HCT116 (cell line): Measurements from ENCODE around the gene TBC1D16. TPM values are rescaled to one million over a fixed set of nuclear protein-coding genes. Genes with fewer than 3 reads are reported as not detected.

Experiments
- ATAC-seq: fragments of 200-7000 bp; cut with Tn5 transposase; 2 replicates; pipeline ENCODE4 v1.9.1; 2020; ENCODE audit warnings: mild to moderate bottlenecking, moderate library complexity
- BruUV-seq: library from RNA; stranded (reverse); fragments of 400-500 nt; replicated peaks from 2 replicates; lab custom pipeline; 2021; lab: Mats Ljungman, UMichigan
- CTCF ChIA-PET: fragments of 300-600 bp; sonication (Branson Sonifier 250); formaldehyde crosslinking; loops from one replicate; lab custom pipeline; 2021; ENCODE audit warnings: antibody characterized with exemption; lab: Charles Lee
- POLR2A ChIA-PET: fragments of 300-600, 350-600 bp; sonication (Branson Sonifier 250); formaldehyde crosslinking; loops from one replicate; lab custom pipeline; 2021; ENCODE audit warnings: antibody characterized with exemption; lab: Charles Lee
- RAD21 ChIA-PET, 2 experiments: fragments of 300-600 bp; sonication (Branson Sonifier 250); formaldehyde crosslinking; loops; one replicate each; lab custom pipeline; 2023; ENCODE audit warnings: low total read pairs in 2 of 2; ENCODE audit not compliant: uncharacterized antibody in 2 of 2, unreplicated experiment in 2 of 2, low non-redundant PET in 1 of 2; lab: Charles Lee
- DNase-seq: peaks from one replicate; pipeline ENCODE4 v3.0.0-alpha.2; 2010; ENCODE audit warnings: low read depth, low spot score
- H2AFZ ChIP-seq: fragments of 200-600 bp; shearing (Covaris generic), sonication (generic); 2 replicates; pipeline ENCODE4 v1.6.1; 2017; ENCODE audit warnings: low read depth, mixed run types, mixed read lengths, antibody characterized with exemption, low read length; ENCODE audit not compliant: poor library complexity, severe bottlenecking
- H3K27ac ChIP-seq: 2 replicates; pipeline ENCODE4 v1.5.1; 2012; ENCODE audit warnings: low read depth, low read length
- H3K27me3 ChIP-seq: fragments of 200-600 bp; sonication (generic); 2 replicates; pipeline ENCODE4 v1.6.1; 2016; ENCODE audit warnings: mixed run types, low read length, mixed read lengths; ENCODE audit not compliant: insufficient read depth
- H3K36me3 ChIP-seq, 2 experiments: fragments of 200-500 bp in 1 of 2; fragments of 200-600 bp in 1 of 2; sonication (Bioruptor generic) in 1 of 2; sonication (generic) in 1 of 2; 2 replicates each; pipeline versions ENCODE4 v1.5.1 to v1.6.1; 2014 to 2016; ENCODE audit warnings: low read length in 2 of 2, inconsistent platforms in 1 of 2, mixed read lengths in 1 of 2, mixed run types in 1 of 2; ENCODE audit not compliant: insufficient read depth in 2 of 2, control insufficient read depth in 1 of 2
- H3K4me1 ChIP-seq, 2 experiments: fragments of 200-600 bp in 1 of 2; sonication (generic) in 1 of 2; 2 replicates each; pipeline versions ENCODE4 v1.5.1 to v1.6.1; 2012 to 2017; ENCODE audit warnings: low read length in 2 of 2, inconsistent platforms in 1 of 2, mild to moderate bottlenecking in 1 of 2, mixed read lengths in 1 of 2, mixed run types in 1 of 2, moderate library complexity in 1 of 2; ENCODE audit not compliant: insufficient read depth in 2 of 2, control insufficient read depth in 1 of 2
- H3K4me2 ChIP-seq: fragments of 200-600 bp; sonication (generic); 2 replicates; pipeline ENCODE4 v1.6.1; 2017; ENCODE audit warnings: mixed run types, low read length, mixed read lengths
- H3K4me3 ChIP-seq, 2 experiments: fragments of 200-600 bp in 1 of 2; sonication (generic) in 1 of 2; replicated peaks in 1 of 2; 2 replicates each; pipeline ENCODE4 v1.5.1; 2011 to 2016; ENCODE audit warnings: low read length in 2 of 2, control low read depth in 1 of 2, low read depth in 1 of 2, mild to moderate bottlenecking in 1 of 2, mixed read lengths in 1 of 2, mixed run types in 1 of 2
- H3K79me2 ChIP-seq: fragments of 200-600 bp; sonication (generic); 2 replicates; pipeline ENCODE4 v1.6.1; 2017; ENCODE audit warnings: mild to moderate bottlenecking, mixed run types, low read length, moderate library complexity, mixed read lengths; ENCODE audit not compliant: insufficient read depth
- H3K9ac ChIP-seq: fragments of 200-600 bp; sonication (generic); 2 replicates; pipeline ENCODE4 v1.6.1; 2016; ENCODE audit warnings: low read length, mixed read lengths
- H3K9me2 ChIP-seq: fragments of 200-600 bp; sonication (generic), shearing (Covaris generic); 2 replicates; pipeline ENCODE4 v1.6.1; 2017; ENCODE audit warnings: mixed run types, mild to moderate bottlenecking, moderate library complexity; ENCODE audit not compliant: insufficient read depth
- H3K9me3 ChIP-seq, 2 experiments: fragments of 200-500 bp in 1 of 2; fragments of 200-600 bp in 1 of 2; sonication (Bioruptor generic) in 1 of 2; sonication (generic) in 1 of 2; 2 replicates each; pipeline ENCODE4 v1.6.1; 2014 to 2017; ENCODE audit warnings: low read length in 2 of 2, mixed read lengths in 2 of 2, inconsistent platforms in 1 of 2, low read depth in 1 of 2, mild to moderate bottlenecking in 1 of 2, mixed run types in 1 of 2, moderate library complexity in 1 of 2; ENCODE audit not compliant: control insufficient read depth in 1 of 2, insufficient read depth in 1 of 2
- H4K20me1 ChIP-seq: fragments of 200-600 bp; sonication (generic), shearing (Covaris generic); 2 replicates; pipeline ENCODE4 v1.6.1; 2017; ENCODE audit warnings: mixed run types, mild to moderate bottlenecking, moderate library complexity; ENCODE audit not compliant: insufficient read depth
- ATF3 ChIP-seq: IDR thresholded peaks from 2 replicates; pipeline ENCODE4 v1.6.1; 2012
- CTCF ChIP-seq, 3 experiments: fragments of 200-600 bp in 1 of 3; sonication (generic) in 1 of 3; IDR thresholded peaks in 2 of 3; conservative IDR thresholded peaks in 1 of 3; 2 replicates each; pipeline ENCODE4 v1.5.1; 2012 to 2017; ENCODE audit warnings: low read depth in 2 of 3, low read length in 2 of 3, antibody characterized with exemption in 1 of 3, borderline replicate concordance in 1 of 3, control low read depth in 1 of 3, mild to moderate bottlenecking in 1 of 3, mixed read lengths in 1 of 3, mixed run types in 1 of 3, moderate library complexity in 1 of 3; ENCODE audit not compliant: insufficient read depth in 1 of 3
- EZH2 ChIP-seq: fragments of 200-600 bp; sonication (generic); IDR thresholded peaks from 2 replicates; pipeline ENCODE4 v1.6.1; 2017; ENCODE audit warnings: antibody characterized with exemption, mixed run types
- FOSL1 ChIP-seq: IDR thresholded peaks from 2 replicates; pipeline ENCODE4 v1.6.1; 2012; ENCODE audit warnings: low read depth
- MAX ChIP-seq: IDR thresholded peaks from 2 replicates; pipeline ENCODE4 v1.6.1; 2012
- POLR2AphosphoS5 ChIP-seq: IDR thresholded peaks from 2 replicates; pipeline ENCODE4 v1.6.1; 2011; ENCODE audit warnings: mild to moderate bottlenecking, low read depth, low read length, moderate library complexity
- RAD21 ChIP-seq: IDR thresholded peaks from 2 replicates; pipeline ENCODE4 v1.6.1; 2012; ENCODE audit warnings: low read depth, mild to moderate bottlenecking
- SIN3A ChIP-seq: IDR thresholded peaks from 2 replicates; pipeline ENCODE4 v1.6.1; 2012; ENCODE audit warnings: low read depth
- SRF ChIP-seq: IDR thresholded peaks from 2 replicates; pipeline ENCODE4 v1.6.1; 2012; ENCODE audit warnings: low read depth
- TCF7L2 ChIP-seq: IDR thresholded peaks from 2 replicates; pipeline ENCODE4 v1.7.0; 2011; ENCODE audit warnings: borderline replicate concordance, inconsistent platforms; ENCODE audit not compliant: insufficient read depth, insufficient read length; ENCODE audit errors: extremely low read depth
- YY1 ChIP-seq: IDR thresholded peaks from 2 replicates; pipeline ENCODE4 v1.6.1; 2011; ENCODE audit warnings: low read length, low read depth, moderate library complexity, mild to moderate bottlenecking; ENCODE audit not compliant: insufficient replicate concordance; ENCODE audit errors: extremely low read depth
- ZBTB33 ChIP-seq: IDR thresholded peaks from 2 replicates; pipeline ENCODE4 v1.6.1; 2011; ENCODE audit warnings: mild to moderate bottlenecking, low read length, moderate library complexity; ENCODE audit not compliant: insufficient replicate concordance; ENCODE audit errors: extremely low read depth
- intact Hi-C: fragments of 100-400 bp; cut with micrococcal nuclease; formaldehyde crosslinking; loops from 2 replicates; pipeline ENCODE4 v1.10.0; 2022
- total RNA-seq: library from RNA; stranded (reverse); gene quantifications from one replicate; pipeline ENCODE4 v1.2.1, GENCODE V29; 2021; ENCODE audit not compliant: unreplicated experiment

TBC1D16 gene
- total RNA-seq, 1 experiment from 2014 or later: 31.1 TPM

- RAD21 ChIA-PET: no interaction called here
- Histone ChIP-seq H2AFZ (no peak overlapping the region), H3K79me2 (no peaks in the 10 kb centered on the region), H3K27me3 (no peaks in the 10 kb centered on the region), H3K4me1 (peaks cover 10 to 21% of the 10 kb centered on the region in 2 experiments), H3K36me3 (no peaks in the 10 kb centered on the region), H3K4me3 (no peak overlapping the region), H3K9ac (no peak overlapping the region), H3K4me2 (no peak overlapping the region), H3K9me2 (no peaks in the 10 kb centered on the region), H3K9me3 (no peaks in the 10 kb centered on the region), H3K27ac (no peak overlapping the region; the same call in 1 of the 2 replicates), H4K20me1 (no peaks in the 10 kb centered on the region)
- TF ChIP-seq RAD21: no peak
- TF ChIP-seq TCF7L2: no peak
- no peak for TF ChIP-seq POLR2AphosphoS5
- no peak for TF ChIP-seq CTCF (IDR thresholded peaks at IDR 0.05 in 2 of 3, conservative IDR thresholded peaks at IDR 0.05 in 1 of 3; ENCODE audit: borderline replicate concordance in 1 of 3, insufficient read depth in 1 of 3, low read depth in 2 of 3, low read length in 2 of 3)
- no peak for TF ChIP-seq MAX
- TF ChIP-seq SIN3A: no peak
- no peak for TF ChIP-seq SRF
- no peak for TF ChIP-seq ATF3
- no peak for TF ChIP-seq EZH2
- TF ChIP-seq YY1: no peak
- no peak for TF ChIP-seq ZBTB33
- TF ChIP-seq FOSL1: no peak
- no TSS peak for BruUV-seq
- CTCF ChIA-PET: no interaction called here
- intact Hi-C loops: no loop called here
- DNase-seq (no peak), ATAC-seq (no peak)
- POLR2A ChIA-PET: no interaction called here
Observed at GRCh38 chr17:79939094-79939435, 96.6 kb downstream of the TBC1D16 start.
